Measurements from ENCODE around the gene TRPM3.

TRPM3 gene

DNA sequence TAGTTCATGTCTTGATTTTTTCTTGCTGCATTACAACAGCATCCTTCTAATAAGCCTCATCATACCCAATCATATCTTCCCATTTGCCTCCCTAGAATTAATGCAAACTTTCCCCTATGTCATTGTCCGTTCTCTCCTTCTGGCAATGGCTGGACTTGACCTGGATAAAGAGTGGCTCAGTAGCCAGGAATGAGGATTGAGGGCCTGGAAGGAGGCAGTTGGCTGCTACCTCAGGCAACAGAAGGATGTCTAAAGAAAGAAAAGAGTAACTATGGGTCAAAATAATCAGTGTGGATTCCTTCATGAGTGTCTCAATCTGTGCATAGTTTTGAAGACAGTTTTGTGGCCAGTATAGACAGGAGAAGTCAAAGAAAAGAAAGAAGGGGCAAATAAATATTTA lies 209.6 kb downstream of the TRPM3 start:
- no peak for TF ChIP-seq Cebpa-rat (IDR thresholded peaks at IDR 0.05)
- no peaks in the 10 kb centered on the region for H3K4me1 ChIP-seq
- H3K9ac ChIP-seq, result no peak overlapping the region
- H4K20me1 ChIP-seq, result no peaks in the 10 kb centered on the region
- H3K9me3 ChIP-seq, result no peaks in the 10 kb centered on the region
- H3K27ac ChIP-seq, result no peak overlapping the region
- H3K4me3 ChIP-seq, result no peak overlapping the region
- no peaks in the 10 kb centered on the region for H3K36me3 ChIP-seq
- no peak overlapping the region for H3K4me2 ChIP-seq
- H3K27me3 ChIP-seq, result no peaks in the 10 kb centered on the region

DNA sequence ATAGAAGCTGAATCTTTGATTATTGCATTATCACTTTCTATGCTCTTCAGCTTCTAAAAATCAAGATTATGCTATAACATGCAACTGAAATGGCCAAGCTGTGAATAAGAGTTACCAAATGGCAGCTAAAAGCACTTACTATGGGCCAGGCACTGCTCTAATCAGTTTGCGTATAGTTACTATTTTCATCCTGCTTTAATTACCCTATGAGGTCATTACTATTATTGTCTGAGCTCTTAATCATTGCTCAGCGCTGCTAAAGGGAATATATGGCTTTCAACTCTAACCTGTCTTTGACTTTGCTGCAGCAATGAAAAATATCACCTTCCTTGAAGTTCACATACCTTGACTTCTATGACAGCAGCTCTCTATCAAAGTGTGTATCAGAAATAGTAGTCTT lies 210.8 kb downstream of the TRPM3 start:
- H3K27ac ChIP-seq, result no peak overlapping the region
- no peaks in the 10 kb centered on the region for H3K27me3 ChIP-seq
- H3K4me1 ChIP-seq, result no peaks in the 10 kb centered on the region
- H3K9ac ChIP-seq, result no peak overlapping the region
- H4K20me1 ChIP-seq, result no peaks in the 10 kb centered on the region
- H3K4me3 ChIP-seq, result no peak overlapping the region
- no peak for TF ChIP-seq Cebpa-rat (IDR thresholded peaks at IDR 0.05)
- no peaks in the 10 kb centered on the region for H3K9me3 ChIP-seq
- no peak overlapping the region for H3K4me2 ChIP-seq
- H3K36me3 ChIP-seq, result no peaks in the 10 kb centered on the region

DNA sequence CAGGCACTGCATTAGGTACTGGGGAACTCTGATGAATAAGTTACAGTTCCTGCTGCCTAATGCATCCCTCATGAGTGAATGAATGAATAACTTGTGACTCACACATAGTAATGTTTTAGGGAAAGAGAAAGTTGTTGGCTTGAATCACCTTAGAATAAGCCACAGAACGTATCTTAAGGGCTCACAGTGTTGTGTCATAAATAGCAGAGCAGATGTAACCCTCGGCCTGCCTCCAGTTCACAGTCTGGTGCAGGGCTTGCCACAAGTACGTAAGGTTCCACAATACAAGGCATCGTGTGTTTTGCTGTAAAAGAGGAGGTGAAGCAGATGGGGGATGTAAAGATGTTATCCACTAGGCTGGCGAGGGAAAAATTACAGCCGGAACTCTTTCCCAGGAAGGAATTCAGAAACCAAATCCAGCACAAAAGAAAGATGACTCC lies 218.7 kb downstream of the TRPM3 start:
- Histone ChIP-seq H3K36me3 (no peaks in the 10 kb centered on the region), H3K27ac (no peak overlapping the region), H3K27me3 (no peaks in the 10 kb centered on the region), H3K4me2 (no peak overlapping the region), H3K4me3 (no peak overlapping the region), H3K9ac (no peak overlapping the region), H3K4me1 (no peaks in the 10 kb centered on the region), H4K20me1 (no peaks in the 10 kb centered on the region), H3K9me3 (no peaks in the 10 kb centered on the region)
- TF ChIP-seq Cebpa-rat (IDR thresholded peaks at IDR 0.05), result no peak

- TF ChIP-seq Cebpa-rat (IDR thresholded peaks at IDR 0.05), result no peak
- H3K4me3 ChIP-seq, result no peak overlapping the region
- no peaks in the 10 kb centered on the region for H3K9me3 ChIP-seq
- H3K4me1 ChIP-seq, result no peaks in the 10 kb centered on the region
- H3K27ac ChIP-seq, result no peak overlapping the region
- no peak overlapping the region for H3K9ac ChIP-seq
- H3K4me2 ChIP-seq, result no peak overlapping the region
- no peaks in the 10 kb centered on the region for H4K20me1 ChIP-seq
- no peaks in the 10 kb centered on the region for H3K36me3 ChIP-seq
- H3K27me3 ChIP-seq, result no peaks in the 10 kb centered on the region
Measured at GRCh38 chr9:70902171-70902570, 219.2 kb downstream of the TRPM3 start.

DNA sequence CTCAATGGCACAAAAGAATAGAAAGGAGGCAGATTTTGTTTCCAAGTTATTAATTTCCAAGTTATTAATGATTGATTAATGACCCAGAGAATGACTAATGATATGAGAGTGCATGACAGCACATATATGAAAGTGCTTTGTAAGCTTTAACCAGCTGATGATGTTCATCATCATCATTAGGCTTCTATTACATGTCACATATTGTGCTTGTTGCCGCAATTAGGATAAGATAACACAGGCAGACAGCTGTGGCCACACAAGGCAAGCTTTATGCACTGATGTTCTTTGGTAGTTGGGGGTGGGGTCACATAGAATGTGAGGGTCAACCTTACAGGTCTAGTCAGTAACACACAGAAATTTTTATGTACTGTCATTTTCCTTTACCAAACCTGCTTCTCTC lies 219.7 kb downstream of the TRPM3 start:
- Histone ChIP-seq H3K36me3 (no peaks in the 10 kb centered on the region), H3K9me3 (no peaks in the 10 kb centered on the region), H3K4me3 (no peak overlapping the region), H3K27me3 (no peaks in the 10 kb centered on the region), H3K4me1 (no peaks in the 10 kb centered on the region), H3K9ac (no peak overlapping the region), H3K27ac (no peak overlapping the region), H3K4me2 (no peak overlapping the region), H4K20me1 (no peaks in the 10 kb centered on the region)
- TF ChIP-seq Cebpa-rat (IDR thresholded peaks at IDR 0.05), result no peak

- no peak overlapping the region for H3K4me3 ChIP-seq
- H3K4me2 ChIP-seq, result no peak overlapping the region
- no peak for TF ChIP-seq Cebpa-rat (IDR thresholded peaks at IDR 0.05)
- no peak overlapping the region for H3K27ac ChIP-seq
- H4K20me1 ChIP-seq, result no peaks in the 10 kb centered on the region
- no peaks in the 10 kb centered on the region for H3K9me3 ChIP-seq
- H3K4me1 ChIP-seq, result no peaks in the 10 kb centered on the region
- H3K27me3 ChIP-seq, result no peaks in the 10 kb centered on the region
- no peaks in the 10 kb centered on the region for H3K36me3 ChIP-seq
- H3K9ac ChIP-seq, result no peak overlapping the region
Measured at GRCh38 chr9:70901013-70901412, 220.4 kb downstream of the TRPM3 start.

DNA sequence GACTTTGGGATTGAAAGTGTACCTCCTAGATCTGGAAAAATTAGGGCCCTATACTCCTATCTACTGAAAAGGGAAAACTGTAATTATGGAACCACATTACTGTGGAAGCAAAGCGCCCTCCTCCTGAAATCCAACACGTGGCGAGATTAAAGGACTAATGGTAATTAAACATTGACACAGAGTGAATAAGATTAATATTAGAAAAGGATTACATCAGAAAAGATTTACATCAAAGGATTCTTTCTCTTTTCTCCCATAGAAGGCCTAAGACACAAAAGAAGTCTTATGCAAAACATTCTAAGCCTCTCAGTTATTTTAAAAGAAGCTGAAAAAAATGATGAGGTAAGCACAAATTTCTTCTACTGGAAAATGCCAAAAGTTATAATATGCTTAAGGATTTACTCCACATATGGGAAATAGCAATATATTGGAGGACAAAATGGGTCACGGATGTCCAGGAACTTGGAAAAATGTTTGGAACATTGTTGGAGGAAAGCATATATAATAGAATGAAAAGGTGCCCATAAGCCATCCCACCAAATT lies 227.8 kb downstream of the TRPM3 start:
- no peaks in the 10 kb centered on the region for H4K20me1 ChIP-seq
- no peaks in the 10 kb centered on the region for H3K4me1 ChIP-seq
- H3K4me2 ChIP-seq, result no peak overlapping the region
- no peak overlapping the region for H3K27ac ChIP-seq
- no peaks in the 10 kb centered on the region for H3K27me3 ChIP-seq
- H3K36me3 ChIP-seq, result no peaks in the 10 kb centered on the region
- no peak overlapping the region for H3K9ac ChIP-seq
- H3K4me3 ChIP-seq, result no peak overlapping the region
- H3K9me3 ChIP-seq, result no peaks in the 10 kb centered on the region
- TF ChIP-seq Cebpa-rat (IDR thresholded peaks at IDR 0.05), result no peak

GRCh38 chr9:70888471-70888870 lies 232.9 kb downstream of the TRPM3 start:
- Histone ChIP-seq H3K36me3 (no peaks in the 10 kb centered on the region), H3K4me1 (no peaks in the 10 kb centered on the region), H3K27me3 (no peaks in the 10 kb centered on the region), H3K4me3 (no peak overlapping the region), H4K20me1 (no peaks in the 10 kb centered on the region), H3K27ac (no peak overlapping the region), H3K4me2 (no peak overlapping the region), H3K9ac (no peak overlapping the region), H3K9me3 (no peaks in the 10 kb centered on the region)
- TF ChIP-seq Cebpa-rat (IDR thresholded peaks at IDR 0.05), result no peak

DNA sequence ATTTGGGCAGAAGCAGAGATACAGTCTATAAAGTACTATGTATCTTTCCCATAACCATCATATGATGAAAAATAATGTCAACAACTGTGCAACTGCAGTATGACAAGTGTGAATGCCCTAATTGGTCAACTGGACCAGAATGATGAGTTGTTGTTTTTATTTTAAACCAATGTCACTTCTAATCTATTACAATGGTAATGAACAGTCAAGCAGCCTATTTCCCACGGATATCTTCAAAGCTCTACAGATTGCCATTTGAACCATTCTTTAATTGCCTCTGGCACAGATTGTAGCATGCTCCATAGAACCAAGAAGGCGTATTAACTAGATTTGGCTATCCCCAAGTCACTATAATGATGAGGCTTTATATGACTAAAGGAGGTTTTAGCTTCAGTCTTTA lies 233.6 kb downstream of the TRPM3 start:
- H3K9ac ChIP-seq, result no peak overlapping the region
- TF ChIP-seq Cebpa-rat (IDR thresholded peaks at IDR 0.05), result no peak
- no peak overlapping the region for H3K27ac ChIP-seq
- no peaks in the 10 kb centered on the region for H3K36me3 ChIP-seq
- H3K4me3 ChIP-seq, result no peak overlapping the region
- H3K4me1 ChIP-seq, result no peaks in the 10 kb centered on the region
- H3K9me3 ChIP-seq, result no peaks in the 10 kb centered on the region
- H3K27me3 ChIP-seq, result no peaks in the 10 kb centered on the region
- no peaks in the 10 kb centered on the region for H4K20me1 ChIP-seq
- H3K4me2 ChIP-seq, result no peak overlapping the region

GRCh38 chr9:70883963-70884793 lies 237.2 kb downstream of the TRPM3 start:
- no peaks in the 10 kb centered on the region for H4K20me1 ChIP-seq
- H3K4me3 ChIP-seq, result no peak overlapping the region
- H3K4me1 ChIP-seq, result no peaks in the 10 kb centered on the region
- H3K9me3 ChIP-seq, result no peaks in the 10 kb centered on the region
- H3K4me2 ChIP-seq, result no peak overlapping the region
- no peak overlapping the region for H3K9ac ChIP-seq
- no peaks in the 10 kb centered on the region for H3K36me3 ChIP-seq
- H3K27me3 ChIP-seq, result no peaks in the 10 kb centered on the region
- TF ChIP-seq Cebpa-rat (IDR thresholded peaks at IDR 0.05), result no peak
- no peak overlapping the region for H3K27ac ChIP-seq
